Endothelial cell of umbilical vein (primary cell): ENCODE measurements around the gene OR2A5.

Experiments
- EZH2 ChIP-seq: IDR thresholded peaks from 2 replicates; pipeline ENCODE4 v1.6.1; 2012; ENCODE audit warnings: borderline replicate concordance, low read depth, mild to moderate bottlenecking, moderate library complexity, low read length, inconsistent platforms; ENCODE audit not compliant: severe bottlenecking
- FOS ChIP-seq: IDR thresholded peaks from 2 replicates; pipeline ENCODE4 v1.6.1; 2011; ENCODE audit warnings: mild to moderate bottlenecking, low read length, moderate library complexity, borderline replicate concordance; ENCODE audit not compliant: insufficient read depth
- GATA2 ChIP-seq: IDR thresholded peaks from 2 replicates; pipeline ENCODE4 v1.7.0; 2011; ENCODE audit warnings: low read depth, mild to moderate bottlenecking, moderate library complexity, mixed read lengths, low read length; ENCODE audit not compliant: insufficient read length, insufficient read depth
- JUN ChIP-seq: IDR thresholded peaks from 2 replicates; pipeline ENCODE4 v1.6.1; 2011; ENCODE audit warnings: borderline replicate concordance, low read depth; ENCODE audit not compliant: insufficient read length, insufficient read depth
- MYC ChIP-seq: IDR thresholded peaks from one replicate; pipeline ENCODE4 v1.6.1; 2011; ENCODE audit warnings: mild to moderate bottlenecking, low read depth, low read length
- POLR2A ChIP-seq: IDR thresholded peaks from 2 replicates; pipeline ENCODE4 v1.6.1; 2012; ENCODE audit warnings: low read depth, mild to moderate bottlenecking, control low read depth, low read length
- POLR2AphosphoS5 ChIP-seq: IDR thresholded peaks from 2 replicates; pipeline ENCODE4 v1.6.1; 2012; ENCODE audit warnings: low read depth, mild to moderate bottlenecking, control low read depth, low read length, moderate library complexity; ENCODE audit not compliant: insufficient read depth
- TF ChIP-seq, protein P1 (sequence below), 2 donors: IDR thresholded peaks; 1 replicate in 1 of 2; 2 replicates in 1 of 2; pipeline ENCODE4 v1.5.1; 2011; ENCODE audit warnings: low read length in 2 of 2, mild to moderate bottlenecking in 2 of 2, moderate library complexity in 2 of 2, control low read depth in 1 of 2, inconsistent platforms in 1 of 2, low read depth in 1 of 2; ENCODE audit not compliant: insufficient read depth in 1 of 2; ENCODE audit errors: extremely low read depth in 1 of 2
- TF ChIP-seq, protein P2 (sequence below): IDR thresholded peaks from 2 replicates; pipeline ENCODE4 v1.6.1; 2011; ENCODE audit not compliant: insufficient read depth, insufficient read length

DNA sequence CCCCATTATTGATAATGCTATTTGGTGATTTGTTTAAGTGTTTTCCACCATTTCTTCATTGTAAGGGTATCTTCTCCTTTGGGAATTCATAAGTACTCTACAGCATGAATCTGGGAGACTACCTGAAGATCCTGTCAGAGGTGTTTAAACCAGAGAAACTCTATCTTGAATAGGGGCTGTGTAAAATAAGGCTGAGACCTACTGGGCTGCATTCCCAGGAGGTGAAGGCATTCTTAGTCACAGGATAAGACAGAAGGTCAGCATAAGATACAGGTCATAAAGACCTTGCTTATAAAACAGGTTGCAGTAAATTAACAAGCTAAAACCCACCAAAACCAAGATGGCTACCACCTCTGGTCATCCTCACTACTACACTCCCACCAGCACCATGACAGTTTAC lies 13.4 kb upstream of the OR2A5 start:
- TF ChIP-seq, protein P1, sequence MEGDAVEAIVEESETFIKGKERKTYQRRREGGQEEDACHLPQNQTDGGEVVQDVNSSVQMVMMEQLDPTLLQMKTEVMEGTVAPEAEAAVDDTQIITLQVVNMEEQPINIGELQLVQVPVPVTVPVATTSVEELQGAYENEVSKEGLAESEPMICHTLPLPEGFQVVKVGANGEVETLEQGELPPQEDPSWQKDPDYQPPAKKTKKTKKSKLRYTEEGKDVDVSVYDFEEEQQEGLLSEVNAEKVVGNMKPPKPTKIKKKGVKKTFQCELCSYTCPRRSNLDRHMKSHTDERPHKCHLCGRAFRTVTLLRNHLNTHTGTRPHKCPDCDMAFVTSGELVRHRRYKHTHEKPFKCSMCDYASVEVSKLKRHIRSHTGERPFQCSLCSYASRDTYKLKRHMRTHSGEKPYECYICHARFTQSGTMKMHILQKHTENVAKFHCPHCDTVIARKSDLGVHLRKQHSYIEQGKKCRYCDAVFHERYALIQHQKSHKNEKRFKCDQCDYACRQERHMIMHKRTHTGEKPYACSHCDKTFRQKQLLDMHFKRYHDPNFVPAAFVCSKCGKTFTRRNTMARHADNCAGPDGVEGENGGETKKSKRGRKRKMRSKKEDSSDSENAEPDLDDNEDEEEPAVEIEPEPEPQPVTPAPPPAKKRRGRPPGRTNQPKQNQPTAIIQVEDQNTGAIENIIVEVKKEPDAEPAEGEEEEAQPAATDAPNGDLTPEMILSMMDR (IDR thresholded peaks at IDR 0.05; ENCODE audit: extremely low read depth in 1 of 2, insufficient read depth in 1 of 2, low read depth in 1 of 2, low read length in 2 of 2) = no peak
- TF ChIP-seq POLR2AphosphoS5 = no peak
- TF ChIP-seq EZH2 = no peak
- TF ChIP-seq JUN = no peak
- no peak for TF ChIP-seq POLR2A
- TF ChIP-seq, protein P2, sequence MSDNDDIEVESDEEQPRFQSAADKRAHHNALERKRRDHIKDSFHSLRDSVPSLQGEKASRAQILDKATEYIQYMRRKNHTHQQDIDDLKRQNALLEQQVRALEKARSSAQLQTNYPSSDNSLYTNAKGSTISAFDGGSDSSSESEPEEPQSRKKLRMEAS = no peak
- TF ChIP-seq GATA2 = no peak
- TF ChIP-seq MYC = no peak
- no peak for TF ChIP-seq FOS
